A549 (cell line): ENCODE results near the gene LCP1. TPM values are rescaled to one million over a fixed set of nuclear protein-coding genes. Genes with fewer than 3 reads are reported as not detected.

Experiments
- ATAC-seq, 2 experiments: fragments of 200-7000 bp in 1 of 2; fragments of >200 bp in 1 of 2; cut with Nextera tagmentation in 1 of 2; cut with Tn5 transposase in 1 of 2; 3 replicates each; pipeline versions ENCODE4 v1.8.0 to v1.9.1; 2018 to 2020; ENCODE audit warnings: mild to moderate bottlenecking in 1 of 2, moderate library complexity in 1 of 2
- CTCF ChIA-PET: fragments of 300-600 bp; sonication (Branson Sonifier 250); formaldehyde crosslinking; extraction: SDS; loops from one replicate; lab custom pipeline; 2021; ENCODE audit warnings: antibody characterized with exemption, inconsistent platforms; lab: Yijun Ruan, JAX
- POLR2A ChIA-PET: fragments of 350-600 bp; formaldehyde crosslinking; extraction: SDS; loops from one replicate; lab custom pipeline; 2021; ENCODE audit warnings: antibody characterized with exemption, inconsistent platforms; lab: Yijun Ruan, JAX
- DNase-seq, 2 experiments: peaks; one replicate each; pipeline versions ENCODE4 v3.0.0 to v3.0.0-alpha.2; 2011 to 2016; ENCODE audit warnings: low read depth in 1 of 2, low spot score in 1 of 2
- FAIRE-seq: peaks from 2 replicates; lab custom pipeline; 2011; peaks lifted over from hg19 to GRCh38; lab: Jason Lieb, UNC
- H3K27ac ChIP-seq, 2 experiments: fragments of >200 bp; sonication (Bioruptor Twin); formaldehyde crosslinking; 3 replicates each; pipeline ENCODE4 v1.5.1; 2016 to 2017
- H3K4me1 ChIP-seq: fragments of >200 bp; sonication (Bioruptor Twin); formaldehyde crosslinking; 3 replicates; pipeline ENCODE4 v1.6.1; 2016
- H3K4me2 ChIP-seq: fragments of >200 bp; sonication (Bioruptor Twin); formaldehyde crosslinking; 3 replicates; pipeline ENCODE4 v1.6.1; 2016
- H3K4me3 ChIP-seq: fragments of >200 bp; sonication (Bioruptor Twin); formaldehyde crosslinking; 3 replicates; pipeline ENCODE4 v1.5.1; 2016
- H3K9me3 ChIP-seq: fragments of >200 bp; sonication (Bioruptor Twin); formaldehyde crosslinking; 3 replicates; pipeline ENCODE4 v1.6.1; 2016
- BHLHE40 ChIP-seq: IDR thresholded peaks from 2 replicates; pipeline ENCODE4 v1.6.1; 2012; ENCODE audit warnings: low read depth, low read length, inconsistent platforms
- CHD2 ChIP-seq: fragments of 150-350 bp; IDR thresholded peaks from 2 replicates; pipeline ENCODE4 v1.6.1; 2014; ENCODE audit warnings: low read length; ENCODE audit not compliant: partially characterized antibody
- EHF ChIP-seq: fragments of 250-450 bp; sonication (Bioruptor Pico); IDR thresholded peaks from 2 replicates; pipeline ENCODE4 v1.5.0; 2020; ENCODE audit warnings: mild to moderate bottlenecking
- EP300 ChIP-seq, 2 experiments: fragments of >200 bp; sonication (Bioruptor Twin); formaldehyde crosslinking; IDR thresholded peaks; 2 replicates in 1 of 2; 3 replicates in 1 of 2; pipeline ENCODE4 v1.6.1; 2016 to 2017
- ESRRA ChIP-seq: fragments of 150-350 bp; IDR thresholded peaks from 2 replicates; pipeline ENCODE4 v1.6.1; 2014; ENCODE audit warnings: mild to moderate bottlenecking, low read length, borderline replicate concordance
- FOSL2 ChIP-seq, 2 experiments: fragments of 450-650 bp in 1 of 2; fragments of >200 bp in 1 of 2; sonication (Bioruptor Twin) in 1 of 2; formaldehyde crosslinking; IDR thresholded peaks; 2 replicates each; pipeline versions ENCODE4 v1.5.0 to v1.6.1; 2016 to 2020; ENCODE audit warnings: mild to moderate bottlenecking in 1 of 2, moderate library complexity in 1 of 2
- HEYL ChIP-seq: fragments of 250-450 bp; sonication (Bioruptor Pico); IDR thresholded peaks from 2 replicates; pipeline ENCODE4 v1.8.0; 2021; ENCODE audit warnings: mild to moderate bottlenecking, moderate library complexity
- HMGXB4 ChIP-seq: fragments of 250-450 bp; sonication (Bioruptor Pico); IDR thresholded peaks from 2 replicates; pipeline ENCODE4 v1.5.0; 2021; ENCODE audit warnings: mild to moderate bottlenecking, moderate library complexity, borderline replicate concordance
- HOXA7 ChIP-seq: fragments of 250-450 bp; sonication (Bioruptor Pico); IDR thresholded peaks from 2 replicates; pipeline ENCODE4 v1.5.0; 2020; ENCODE audit warnings: mild to moderate bottlenecking, moderate library complexity
- JUN ChIP-seq, 2 experiments: fragments of >200 bp; sonication (Bioruptor Twin); formaldehyde crosslinking; IDR thresholded peaks; 2 replicates in 1 of 2; 3 replicates in 1 of 2; pipeline ENCODE4 v1.6.1; 2016 to 2017
- JUNB ChIP-seq: fragments of >200 bp; sonication (Bioruptor Twin); formaldehyde crosslinking; IDR thresholded peaks from 2 replicates; pipeline ENCODE4 v1.6.1; 2016
- MAFK ChIP-seq: fragments of 450-650 bp; IDR thresholded peaks from 2 replicates; pipeline ENCODE4 v1.6.1; 2014; ENCODE audit not compliant: partially characterized antibody
- NFE2L2 ChIP-seq: fragments of 150-350 bp; conservative IDR thresholded peaks from 2 replicates; pipeline ENCODE4 v1.6.1; 2014; ENCODE audit warnings: low read length
- NPAS2 ChIP-seq: fragments of 250-450 bp; sonication (Bioruptor Pico); IDR thresholded peaks from 2 replicates; pipeline ENCODE4 v1.8.0; 2022; ENCODE audit warnings: mild to moderate bottlenecking, moderate library complexity, borderline replicate concordance
- NR3C1 ChIP-seq: fragments of >200 bp; sonication (Bioruptor Twin); formaldehyde crosslinking; IDR thresholded peaks from 3 replicates; pipeline ENCODE4 v1.6.1; 2017
- PHF8 ChIP-seq: fragments of 200-600 bp; sonication (generic); IDR thresholded peaks from 2 replicates; pipeline ENCODE4 v1.6.1; 2016; ENCODE audit warnings: low read depth, mild to moderate bottlenecking, antibody characterized with exemption, moderate library complexity, borderline replicate concordance
- POLR2A ChIP-seq: IDR thresholded peaks from 2 replicates; pipeline ENCODE4 v1.6.1; 2012; ENCODE audit warnings: mild to moderate bottlenecking, low read length
- POLR2AphosphoS2 ChIP-seq: conservative IDR thresholded peaks from 2 replicates; pipeline ENCODE4 v1.6.1; 2012; ENCODE audit warnings: low read length, improper control_type of control experiment, inconsistent platforms
- RAD21 ChIP-seq, 2 experiments: fragments of >200 bp in 1 of 2; sonication (Bioruptor Twin) in 1 of 2; formaldehyde crosslinking in 1 of 2; IDR thresholded peaks in 1 of 2; conservative IDR thresholded peaks in 1 of 2; 2 replicates in 1 of 2; 3 replicates in 1 of 2; pipeline ENCODE4 v1.6.1; 2012 to 2018; ENCODE audit warnings: inconsistent platforms in 1 of 2
- RARB ChIP-seq: fragments of 250-450 bp; sonication (Bioruptor Pico); IDR thresholded peaks from 2 replicates; pipeline ENCODE4 v1.8.0; 2021; ENCODE audit warnings: mild to moderate bottlenecking, moderate library complexity
- RNF2 ChIP-seq: fragments of 200-600 bp; sonication (generic); IDR thresholded peaks from 2 replicates; pipeline ENCODE4 v1.6.1; 2016; ENCODE audit warnings: low read depth, mild to moderate bottlenecking, antibody characterized with exemption, moderate library complexity, borderline replicate concordance
- SMC3 ChIP-seq: fragments of >200 bp; sonication (Bioruptor Twin); formaldehyde crosslinking; IDR thresholded peaks from 3 replicates; pipeline ENCODE4 v1.6.1; 2018; ENCODE audit warnings: inconsistent platforms
- TP53 ChIP-seq: fragments of 250-450 bp; sonication (Bioruptor Pico); IDR thresholded peaks from 2 replicates; pipeline ENCODE4 v1.5.0; 2021; ENCODE audit warnings: mild to moderate bottlenecking, moderate library complexity
- USF2 ChIP-seq: fragments of 450-650 bp; IDR thresholded peaks from 2 replicates; pipeline ENCODE4 v1.6.1; 2014; ENCODE audit warnings: antibody characterized with exemption
- ZC3H11A ChIP-seq: fragments of 450-650 bp; IDR thresholded peaks from 2 replicates; pipeline ENCODE4 v1.6.1; 2014; ENCODE audit warnings: antibody characterized with exemption, mild to moderate bottlenecking
- ZFP36 ChIP-seq: fragments of 450-650 bp; IDR thresholded peaks from 2 replicates; pipeline ENCODE4 v1.6.1; 2014; ENCODE audit warnings: borderline replicate concordance; ENCODE audit not compliant: partially characterized antibody
- ZSCAN20 ChIP-seq: fragments of 250-450 bp; sonication (Bioruptor Pico); IDR thresholded peaks from 2 replicates; pipeline ENCODE4 v1.8.0; 2022; ENCODE audit warnings: mild to moderate bottlenecking, moderate library complexity
- WGBS: methylation state at CpG from one replicate; pipeline ENCODE4 v1.1.6; 2017; ENCODE audit errors: missing lambda C conversion rate; 5-methylcytosine and 5-hydroxymethylcytosine counted together
- polyA plus RNA-seq, 4 experiments: library from polyadenylated mRNA; depleted of rRNA in 3 of 4; stranded (reverse); fragments of >200 nt; fragmentation: RNase III in 1 of 4; extraction: RNeasy Plus Mini Kit Qiagen cat#74134 plus additional on column Dnase treatment in 1 of 4; gene quantifications; 2 replicates in 3 of 4; 3 replicates in 1 of 4; pipeline ENCODE4 v1.2.3, GENCODE V29; 2011 to 2017
- TF ChIP-seq, protein P1 (sequence below): IDR thresholded peaks from 2 replicates; pipeline ENCODE4 v1.6.1; 2012; ENCODE audit warnings: low read depth, borderline replicate concordance

Gene LCP1
- polyA plus RNA-seq, 2 of the 4 experiments (the other 2 are of a cell fraction): 0.09 to 0.19 TPM

DNA sequence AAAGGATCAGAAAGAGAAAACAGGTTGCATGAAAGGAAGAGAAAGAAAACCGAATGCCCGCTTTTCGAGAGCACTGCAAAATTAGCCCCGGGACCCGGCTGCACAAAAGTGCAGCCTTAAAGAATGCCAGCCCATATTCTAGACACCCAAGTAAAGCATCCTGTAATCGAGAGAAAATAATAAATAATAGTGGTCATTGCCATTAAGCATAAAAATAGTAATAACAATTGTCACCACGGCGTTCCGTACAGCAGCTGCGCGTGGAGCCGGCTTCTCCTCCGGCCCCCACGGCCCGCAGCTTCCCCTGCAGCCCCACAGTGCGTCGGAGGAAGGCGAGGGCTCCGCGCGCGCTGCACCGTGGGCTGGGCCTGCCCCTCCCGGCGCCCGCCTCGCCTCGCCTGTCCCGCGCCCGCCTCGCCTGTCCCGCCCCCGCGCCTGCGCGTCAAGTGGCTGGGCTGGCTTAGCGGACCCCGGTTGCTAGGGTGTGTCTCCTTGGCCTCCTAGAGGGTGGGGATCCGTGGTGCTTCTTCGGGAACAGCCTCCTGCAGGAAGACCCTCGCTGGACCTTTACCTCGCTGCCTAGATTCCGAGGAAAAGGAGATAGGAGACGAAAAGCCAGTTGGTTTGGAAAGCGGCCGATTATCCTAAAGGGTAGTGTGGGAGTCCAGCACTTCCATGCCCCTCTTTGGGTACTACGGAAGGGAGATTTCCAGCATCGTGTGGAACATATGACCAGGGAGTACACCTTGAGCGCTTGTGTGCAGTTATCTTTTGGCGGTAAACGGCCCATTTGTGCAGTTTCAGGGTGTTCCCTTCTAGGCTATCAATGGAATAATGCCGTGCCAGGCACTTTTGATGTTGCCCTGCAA, 29.7 kb upstream of the LCP1 start, which contains the start of gene LRRC63 (continued):
- peak; percentile 35; the same call in 1 of the 2 replicates for TF ChIP-seq POLR2A
- TF ChIP-seq ZSCAN20 (CRISPR knock-in tag): no peak
- TF ChIP-seq RNF2: no peak
- TF ChIP-seq ZFP36: no peak

- POLR2A ChIA-PET: no interaction called here
- peak in 1 of 2 experiments; percentile 10 for DNase-seq
These were observed 29.1 kb upstream of the LCP1 start for GRCh38 chr13:46211116-46211482.

DNA sequence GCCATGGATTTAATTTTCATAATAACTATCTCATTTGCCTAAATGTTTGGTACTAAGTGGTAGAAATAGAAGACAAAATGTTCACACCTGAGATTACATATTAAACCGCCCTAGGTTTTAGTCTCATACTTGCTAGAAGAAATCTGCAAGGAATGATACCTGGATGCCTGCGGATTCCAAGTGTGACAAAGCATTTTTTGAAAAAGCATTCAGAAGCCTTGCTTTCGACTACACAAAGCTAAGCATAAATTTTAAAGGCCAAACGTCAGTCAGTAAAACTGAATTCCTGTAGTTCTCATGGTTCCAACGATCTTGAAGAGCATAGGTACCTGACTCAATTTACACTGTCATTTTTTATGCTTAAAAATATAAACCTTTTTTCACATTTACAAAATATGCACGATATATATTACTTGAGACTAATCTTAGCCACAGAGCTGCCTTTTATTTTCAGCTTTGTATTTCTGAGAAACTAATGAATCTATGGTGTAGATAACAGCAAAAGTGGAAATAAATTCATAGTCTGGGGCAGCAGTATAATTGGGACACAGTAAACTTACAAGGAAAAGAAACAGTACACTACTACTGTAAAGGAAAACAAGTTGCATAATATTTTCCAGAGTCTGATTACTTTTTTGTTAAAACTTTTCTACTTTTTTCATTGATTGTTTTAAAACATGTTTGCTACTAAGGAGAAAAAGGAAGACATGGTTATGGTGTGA, 28.5 kb upstream of the LCP1 start:
- H3K9me3 ChIP-seq: no peaks in the 10 kb centered on the region
- H3K27ac ChIP-seq: no peak overlapping the region
- no peak for FAIRE-seq
- TF ChIP-seq NPAS2 (CRISPR knock-in tag) (no peak), JUN (IDR thresholded peaks at IDR 0.05) (no peak), FOSL2 (IDR thresholded peaks at IDR 0.05) (no peak), FOSL2 (CRISPR knock-in tag; IDR thresholded peaks at IDR 0.05) (no peak), HEYL (CRISPR knock-in tag) (no peak), RAD21 (conservative IDR thresholded peaks at IDR 0.05 in 1 of 2, IDR thresholded peaks at IDR 0.05 in 1 of 2) (no peak), HOXA7 (CRISPR knock-in tag) (no peak), TP53 (no peak), POLR2AphosphoS2 (no peak), JUNB (no peak), RARB (CRISPR knock-in tag) (no peak), MAFK (no peak), NFE2L2 (no peak), USF2 (no peak)
- TF ChIP-seq, protein P1, sequence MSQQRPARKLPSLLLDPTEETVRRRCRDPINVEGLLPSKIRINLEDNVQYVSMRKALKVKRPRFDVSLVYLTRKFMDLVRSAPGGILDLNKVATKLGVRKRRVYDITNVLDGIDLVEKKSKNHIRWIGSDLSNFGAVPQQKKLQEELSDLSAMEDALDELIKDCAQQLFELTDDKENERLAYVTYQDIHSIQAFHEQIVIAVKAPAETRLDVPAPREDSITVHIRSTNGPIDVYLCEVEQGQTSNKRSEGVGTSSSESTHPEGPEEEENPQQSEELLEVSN: no peak
- peak overlapping the region; percentile 93 for H3K4me2 ChIP-seq
- 0 out of 3 replicates have a peak, but pooled peaks cover 3% of the 10 kb centered on the region for H3K4me1 ChIP-seq
- POLR2A ChIA-PET: no interaction called here
- CTCF ChIA-PET: no interaction called here
- no peak for DNase-seq
- ATAC-seq: no peak
- H3K4me3 ChIP-seq: peak overlapping the region; percentile 43; the same call in 2 of the 3 replicates
- WGBS: 60% methylated on average over 6 of the region's 6 CpGs

More at GRCh38 chr13:46211116-46211482, 29.1 kb upstream of the LCP1 start:
- no peaks in the 10 kb centered on the region for H3K9me3 ChIP-seq
- FAIRE-seq (no peak), ATAC-seq (peak; percentile 49 to 60; a peak in 5 of 6 replicates)
- H3K4me3 ChIP-seq: peak overlapping the region; percentile 43
- no peak for TF ChIP-seq BHLHE40
- TF ChIP-seq EHF (CRISPR knock-in tag): no peak
- no peak for TF ChIP-seq NR3C1
- TF ChIP-seq ZC3H11A: no peak
- TF ChIP-seq SMC3: no peak
- no peak for TF ChIP-seq HMGXB4 (CRISPR knock-in tag)
- no peak for TF ChIP-seq HOXA7 (CRISPR knock-in tag)
- no peak for TF ChIP-seq EP300 (IDR thresholded peaks at IDR 0.05)
- TF ChIP-seq USF2: no peak
- no peak for TF ChIP-seq PHF8
- no peak for TF ChIP-seq CHD2
- no peak for TF ChIP-seq ESRRA
- TF ChIP-seq FOSL2 (IDR thresholded peaks at IDR 0.05): no peak
- no peak for TF ChIP-seq FOSL2 (CRISPR knock-in tag; IDR thresholded peaks at IDR 0.05)
- TF ChIP-seq, protein P1: no peak
- WGBS: 26% methylated on average over 9 of the region's 9 CpGs
- peak overlapping the region; percentile 54 to 74; a peak in 4 of 6 replicates for H3K27ac ChIP-seq
- H3K4me2 ChIP-seq: peak overlapping the region; percentile 93
- CTCF ChIA-PET: no interaction called here
- 0 out of 3 replicates have a peak, but pooled peaks cover 3% of the 10 kb centered on the region for H3K4me1 ChIP-seq
